Sigmoid colon (tissue), 4 donors: ENCODE results near the gene MICALL2.

Experiments used
- EP300 ChIP-seq, 4 donors: sonication (generic); formaldehyde crosslinking; IDR thresholded peaks; one replicate each; pipeline ENCODE4 v1.6.1; 2017; ENCODE audit warnings: antibody characterized with exemption in 4 of 4
- POLR2A ChIP-seq, 2 donors: fragments of 450-650 bp; IDR thresholded peaks; one replicate each; pipeline ENCODE4 v1.6.1; 2016; ENCODE audit warnings: antibody characterized with exemption in 2 of 2, mild to moderate bottlenecking in 2 of 2, moderate library complexity in 2 of 2
- POLR2AphosphoS5 ChIP-seq, 4 donors: sonication (generic); formaldehyde crosslinking; IDR thresholded peaks; one replicate each; pipeline ENCODE4 v1.6.1; 2017; ENCODE audit warnings: antibody characterized with exemption in 4 of 4
- TF ChIP-seq, protein P1 (sequence below), 4 experiments: fragments of 450-650 bp in 3 of 4; fragments of 200-600 bp in 1 of 4; IDR thresholded peaks; one replicate each; pipeline ENCODE4 v1.5.1; 2016 to 2019; ENCODE audit warnings: antibody characterized with exemption in 4 of 4, mild to moderate bottlenecking in 3 of 4, moderate library complexity in 2 of 4

DNA sequence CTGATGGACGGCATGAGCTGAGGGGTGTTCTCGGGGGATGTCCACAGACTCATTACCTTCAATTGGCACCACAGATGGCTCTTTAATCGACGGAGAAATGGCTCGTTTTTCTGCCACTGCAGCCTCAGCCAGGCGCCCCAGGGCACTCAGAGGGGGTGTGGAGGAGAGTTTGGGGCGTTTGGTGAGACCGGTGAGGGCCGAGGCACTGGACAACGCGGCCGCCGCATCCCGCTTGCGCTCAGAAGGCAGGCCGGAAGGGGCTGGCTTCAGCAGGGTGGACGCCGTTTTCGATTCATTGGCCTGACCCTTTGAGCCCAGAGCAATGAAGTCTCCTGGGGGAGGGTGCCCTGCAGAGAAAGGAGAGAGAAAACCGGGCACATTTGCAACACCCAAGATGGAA lies 43.6 kb upstream of the MICALL2 start:
- no peak for TF ChIP-seq EP300 (IDR thresholded peaks at IDR 0.05)
- TF ChIP-seq, protein P1, sequence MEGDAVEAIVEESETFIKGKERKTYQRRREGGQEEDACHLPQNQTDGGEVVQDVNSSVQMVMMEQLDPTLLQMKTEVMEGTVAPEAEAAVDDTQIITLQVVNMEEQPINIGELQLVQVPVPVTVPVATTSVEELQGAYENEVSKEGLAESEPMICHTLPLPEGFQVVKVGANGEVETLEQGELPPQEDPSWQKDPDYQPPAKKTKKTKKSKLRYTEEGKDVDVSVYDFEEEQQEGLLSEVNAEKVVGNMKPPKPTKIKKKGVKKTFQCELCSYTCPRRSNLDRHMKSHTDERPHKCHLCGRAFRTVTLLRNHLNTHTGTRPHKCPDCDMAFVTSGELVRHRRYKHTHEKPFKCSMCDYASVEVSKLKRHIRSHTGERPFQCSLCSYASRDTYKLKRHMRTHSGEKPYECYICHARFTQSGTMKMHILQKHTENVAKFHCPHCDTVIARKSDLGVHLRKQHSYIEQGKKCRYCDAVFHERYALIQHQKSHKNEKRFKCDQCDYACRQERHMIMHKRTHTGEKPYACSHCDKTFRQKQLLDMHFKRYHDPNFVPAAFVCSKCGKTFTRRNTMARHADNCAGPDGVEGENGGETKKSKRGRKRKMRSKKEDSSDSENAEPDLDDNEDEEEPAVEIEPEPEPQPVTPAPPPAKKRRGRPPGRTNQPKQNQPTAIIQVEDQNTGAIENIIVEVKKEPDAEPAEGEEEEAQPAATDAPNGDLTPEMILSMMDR (IDR thresholded peaks at IDR 0.05) = no peak
- TF ChIP-seq POLR2A (IDR thresholded peaks at IDR 0.05) = no peak
- no peak for TF ChIP-seq POLR2AphosphoS5 (IDR thresholded peaks at IDR 0.05)
